Glomerular visceral epithelial cell (primary cell): Measurements from ENCODE around the gene STPG3.

ENCODE experiments used
- DNase-seq: peaks from one replicate; pipeline ENCODE4 v3.0.0-alpha.2; 2016; ENCODE audit errors: extremely low spot score

The STPG3 gene

GRCh38 chr9:137278721-137279711 lies 27.9 kb downstream of the STPG3 start:
- DNase-seq: no peak

GRCh38 chr9:137279741-137280473 lies 28.8 kb downstream of the STPG3 start:
- DNase-seq: no peak

GRCh38 chr9:137280474-137281344 lies 29.6 kb downstream of the STPG3 start:
- no peak for DNase-seq

GRCh38 chr9:137281345-137282116 lies 30.4 kb downstream of the STPG3 start:
- DNase-seq: no peak

- DNase-seq: peak; percentile 65
Observed at GRCh38 chr9:137286975-137287383, 35.9 kb downstream of the STPG3 start.

GRCh38 chr9:137293094-137293481 lies 42.0 kb downstream of the STPG3 start:
- DNase-seq: no peak

- no peak for DNase-seq
Observed at GRCh38 chr9:137293482-137294090, 42.5 kb downstream of the STPG3 start.

GRCh38 chr9:137294091-137294680 lies 43.1 kb downstream of the STPG3 start:
- DNase-seq: peak; percentile 29

- DNase-seq: peak; percentile 37
Observed at GRCh38 chr9:137294681-137295237, 43.7 kb downstream of the STPG3 start.

GRCh38 chr9:137295238-137295811 lies 44.2 kb downstream of the STPG3 start:
- peak; percentile 44 for DNase-seq

- DNase-seq: no peak
Observed at GRCh38 chr9:137295849-137296669, 45.0 kb downstream of the STPG3 start.

- peak; percentile 23 for DNase-seq
Observed at GRCh38 chr9:137296670-137297664, 45.9 kb downstream of the STPG3 start.

GRCh38 chr9:137297966-137298365 lies 46.9 kb downstream of the STPG3 start:
- no peak for DNase-seq

- no peak for DNase-seq
Observed at GRCh38 chr9:137298401-137299202, 47.5 kb downstream of the STPG3 start.

- no peak for DNase-seq
Observed at GRCh38 chr9:137299203-137299565, 48.1 kb downstream of the STPG3 start.

GRCh38 chr9:137299938-137300337 lies 48.9 kb downstream of the STPG3 start:
- no peak for DNase-seq
